Sciatic nerve (tissue), 2 donors: ENCODE data around the gene GATAD2A. TPM values are rescaled to one million over a fixed set of nuclear protein-coding genes. Genes with fewer than 3 reads are reported as not detected.
"Not testable (repeated sequence)": the region's sequence is repeated elsewhere in the genome, so short reads cannot be mapped to it uniquely, and the experiment has no call there.

ENCODE experiments used
- ATAC-seq: fragments of 200-7000 bp; cut with Tn5 transposase; one replicate; pipeline ENCODE4 v1.9.1; 2020; ENCODE audit warnings: mild to moderate bottlenecking, moderate library complexity
- DNase-seq: peaks from one replicate; pipeline ENCODE4 v3.0.0-alpha.2; 2020; ENCODE audit warnings: low spot score
- intact Hi-C: fragments of 100-400 bp; cut with DNase I; formaldehyde crosslinking; loops from one replicate; pipeline ENCODE4 v1.14.2; 2022
- total RNA-seq: library from RNA; stranded (reverse); fragmentation: NEBNext Ultra II Directional; extraction: Animal tissue kit (Norgen Biotek cat#: 25700); gene quantifications from one replicate; pipeline ENCODE4 v1.2.1, GENCODE V29; 2021
- donor health status: DM: no; HTN: no; CAD: no.
- donor health status: DM: no; HTN: no; CAD: no.

The GATAD2A gene
- total RNA-seq, 1 donor from 2014 or later, result 57.7 TPM

DNA sequence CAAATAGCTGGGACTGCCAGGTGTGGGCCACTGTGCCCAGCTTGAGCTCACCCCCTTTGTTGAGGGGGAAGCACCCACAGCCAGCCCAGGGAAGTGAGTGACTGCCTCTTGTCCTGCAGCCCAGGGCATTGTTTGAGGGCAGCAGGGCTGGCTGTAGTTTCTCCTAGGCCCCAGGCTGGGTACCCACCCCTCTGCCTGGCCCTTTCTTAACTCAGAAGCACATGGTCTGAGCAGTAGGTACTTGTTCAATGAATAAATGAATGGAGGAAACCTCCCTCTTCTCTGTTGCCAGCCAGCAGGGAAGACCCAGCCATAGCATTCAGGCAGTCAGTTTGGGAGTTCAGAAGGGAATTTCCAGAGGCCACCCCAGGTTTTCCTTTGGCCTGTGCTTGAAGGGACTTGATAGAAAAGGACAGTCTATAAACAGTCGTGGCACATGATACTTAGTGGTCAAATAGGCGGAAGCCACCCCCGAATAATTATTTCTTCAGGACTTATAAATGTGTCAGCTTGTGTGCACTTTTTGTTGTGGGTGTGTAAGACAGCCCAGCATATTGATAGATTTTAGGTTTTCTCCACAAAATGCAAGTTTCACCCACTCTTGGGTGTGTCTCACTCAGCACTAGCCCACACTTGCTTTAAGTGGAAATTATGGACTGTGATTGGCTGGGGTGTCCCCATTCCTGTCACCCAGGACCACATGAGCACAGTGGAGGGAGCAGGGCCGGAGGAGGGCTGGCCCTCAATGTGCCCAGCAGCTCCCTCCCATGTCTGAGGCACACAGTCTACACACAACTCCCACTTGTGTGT, 33.1 kb downstream of the GATAD2A start:
- intact Hi-C loops, result no loop called here
- no peak for DNase-seq
- ATAC-seq, result no peak

- ATAC-seq (no peak), DNase-seq (no peak)
- intact Hi-C loops, result no loop called here
These were observed 33.7 kb downstream of the GATAD2A start for GRCh38 chr19:19439176-19439482.

- intact Hi-C loops, result no loop called here
- no peak for ATAC-seq
- DNase-seq, result no peak
These were observed 37.8 kb downstream of the GATAD2A start for GRCh38 chr19:19443283-19443682.

- intact Hi-C loops, result no loop called here
These were observed 38.6 kb downstream of the GATAD2A start for GRCh38 chr19:19443902-19444680.

GRCh38 chr19:19444681-19445155, 39.2 kb downstream of the GATAD2A start:
- ATAC-seq (no peak), DNase-seq (no peak)
- intact Hi-C loops, result no loop called here

More at GRCh38 chr19:19443902-19444680, 38.6 kb downstream of the GATAD2A start:
- DNase-seq (no peak), ATAC-seq (no peak)

- DNase-seq (no peak), ATAC-seq (no peak)
- intact Hi-C loops, result no loop called here
These were observed 39.8 kb downstream of the GATAD2A start for GRCh38 chr19:19445288-19445687.

DNA sequence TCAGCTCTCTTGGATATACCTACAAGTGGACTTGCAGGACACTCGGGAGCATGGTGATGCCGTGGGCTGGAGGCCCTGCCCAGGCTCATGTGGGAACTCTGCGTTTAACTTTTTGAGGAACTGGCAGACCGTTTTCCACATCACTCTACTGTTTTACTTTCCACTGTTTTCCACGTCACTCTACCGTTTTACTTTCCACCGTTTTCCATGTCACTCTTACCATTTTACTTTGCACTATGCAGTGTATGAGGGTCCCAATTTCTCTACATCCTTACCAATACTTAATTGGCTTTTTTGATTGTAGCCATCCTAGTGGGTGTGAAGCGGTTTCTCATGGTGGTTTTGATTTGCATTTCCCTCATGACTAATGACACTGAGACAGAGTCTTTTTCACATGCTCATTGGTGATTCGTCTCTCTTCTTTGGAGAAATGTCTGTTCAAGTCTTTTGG, 40.5 kb downstream of the GATAD2A start:
- no peak for ATAC-seq
- DNase-seq, result no peak
- intact Hi-C loops, result no loop called here

GRCh38 chr19:19446655-19447437, 41.4 kb downstream of the GATAD2A start:
- intact Hi-C loops, result no loop called here
- DNase-seq (no peak), ATAC-seq (no peak)

DNA sequence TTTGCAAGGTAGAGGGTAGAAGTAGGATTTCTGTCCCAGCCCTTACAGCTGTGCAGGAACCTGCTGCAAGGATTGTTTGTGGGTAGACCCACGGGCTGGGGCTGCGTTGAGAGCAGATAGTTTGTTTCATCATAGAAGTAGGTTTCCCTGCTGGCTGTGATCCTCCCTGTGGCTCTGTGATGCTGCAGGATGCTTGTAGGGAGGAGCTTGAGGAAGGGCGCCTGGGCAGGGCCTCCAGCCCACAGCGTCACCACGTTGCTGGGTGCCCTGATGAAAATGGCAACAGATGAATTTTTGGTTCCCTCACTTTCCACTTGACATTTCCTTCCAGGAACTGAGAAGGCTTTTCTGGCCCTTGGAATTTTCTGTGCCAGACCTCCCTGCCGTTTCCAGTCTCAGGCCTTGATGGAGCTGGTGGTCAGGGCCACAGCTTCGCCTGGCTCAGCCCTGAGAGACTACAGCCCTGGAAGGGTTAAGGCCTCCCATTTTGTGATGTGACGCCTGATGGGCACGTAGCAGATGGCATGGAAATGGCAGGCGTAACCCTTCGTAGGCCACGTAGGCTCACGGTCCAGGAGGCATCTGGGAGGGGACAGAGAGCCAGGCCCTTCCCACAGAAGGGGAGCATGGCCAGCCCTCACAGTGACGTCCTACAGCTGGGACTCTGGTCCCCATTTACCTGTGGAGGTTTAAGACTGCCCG, 42.2 kb downstream of the GATAD2A start:
- DNase-seq (no peak), ATAC-seq (no peak)
- intact Hi-C loops, result no loop called here

GRCh38 chr19:19448238-19448544, 42.7 kb downstream of the GATAD2A start:
- no peak for DNase-seq
- ATAC-seq, result no peak
- intact Hi-C loops, result no loop called here

- DNase-seq (no peak), ATAC-seq (no peak)
- intact Hi-C loops, result no loop called here
These were observed 46.2 kb downstream of the GATAD2A start for GRCh38 chr19:19451429-19452242.

- DNase-seq (no peak), ATAC-seq (no peak)
- intact Hi-C loops, result no loop called here
These were observed 47.0 kb downstream of the GATAD2A start for GRCh38 chr19:19452243-19453124.

DNA sequence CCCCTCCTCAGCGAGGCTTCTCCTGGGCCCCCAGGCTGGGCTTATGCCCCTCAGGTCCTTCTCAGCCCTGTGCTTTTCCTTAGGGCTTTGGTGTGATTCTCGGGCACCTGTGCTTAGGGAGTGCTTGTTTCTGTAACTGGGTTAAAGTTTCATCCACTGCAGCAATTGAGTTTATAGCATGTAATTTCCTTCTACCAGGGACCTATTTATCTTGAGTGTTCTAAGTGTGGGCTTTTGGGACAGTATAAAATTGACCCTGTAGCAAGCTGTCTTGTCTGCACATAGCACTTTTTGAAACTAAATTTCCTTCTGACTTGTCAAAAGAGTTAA, 47.6 kb downstream of the GATAD2A start:
- ATAC-seq (no peak), DNase-seq (no peak)
- intact Hi-C loops, result no loop called here

DNA sequence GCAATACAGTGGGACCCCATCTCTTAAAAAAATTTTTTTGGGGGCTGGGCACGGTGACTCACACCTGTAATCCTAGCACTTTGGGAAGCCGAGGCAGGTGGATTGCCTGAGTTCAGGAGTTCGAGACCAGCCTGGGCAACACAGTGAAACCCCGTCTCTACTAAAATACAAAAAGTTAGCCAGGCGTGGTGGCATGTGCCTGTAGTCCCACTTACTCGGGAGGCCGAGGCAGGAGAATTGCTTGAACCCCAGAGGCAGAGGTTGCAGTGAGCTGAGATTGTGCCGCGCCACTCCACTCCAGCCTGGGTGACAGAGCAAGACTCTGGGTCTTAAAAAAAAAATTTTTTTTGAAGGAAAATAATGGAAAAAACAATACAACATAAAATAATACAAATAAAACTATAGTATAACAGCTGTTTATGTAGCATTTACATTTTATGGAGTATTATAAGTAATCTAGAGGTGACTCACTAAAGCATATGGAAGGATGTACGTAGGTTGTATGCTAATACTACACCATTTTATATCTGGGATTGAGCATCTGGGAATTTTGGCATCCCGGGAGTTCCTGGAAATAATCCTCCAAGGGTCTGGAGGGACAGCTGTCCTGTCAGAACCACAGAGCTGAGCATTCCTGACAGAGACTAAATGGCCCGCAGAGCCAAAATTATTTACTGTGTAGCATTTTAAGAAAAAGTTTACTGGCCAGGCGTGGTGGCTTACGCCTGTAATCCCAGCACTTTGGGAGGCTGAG, 49.9 kb downstream of the GATAD2A start:
- intact Hi-C loops, ATAC-seq, DNase-seq: not testable (repeated sequence)

GRCh38 chr19:19457671-19458070, 52.2 kb downstream of the GATAD2A start:
- intact Hi-C loops, result no loop called here
- DNase-seq (no peak), ATAC-seq (no peak)

DNA sequence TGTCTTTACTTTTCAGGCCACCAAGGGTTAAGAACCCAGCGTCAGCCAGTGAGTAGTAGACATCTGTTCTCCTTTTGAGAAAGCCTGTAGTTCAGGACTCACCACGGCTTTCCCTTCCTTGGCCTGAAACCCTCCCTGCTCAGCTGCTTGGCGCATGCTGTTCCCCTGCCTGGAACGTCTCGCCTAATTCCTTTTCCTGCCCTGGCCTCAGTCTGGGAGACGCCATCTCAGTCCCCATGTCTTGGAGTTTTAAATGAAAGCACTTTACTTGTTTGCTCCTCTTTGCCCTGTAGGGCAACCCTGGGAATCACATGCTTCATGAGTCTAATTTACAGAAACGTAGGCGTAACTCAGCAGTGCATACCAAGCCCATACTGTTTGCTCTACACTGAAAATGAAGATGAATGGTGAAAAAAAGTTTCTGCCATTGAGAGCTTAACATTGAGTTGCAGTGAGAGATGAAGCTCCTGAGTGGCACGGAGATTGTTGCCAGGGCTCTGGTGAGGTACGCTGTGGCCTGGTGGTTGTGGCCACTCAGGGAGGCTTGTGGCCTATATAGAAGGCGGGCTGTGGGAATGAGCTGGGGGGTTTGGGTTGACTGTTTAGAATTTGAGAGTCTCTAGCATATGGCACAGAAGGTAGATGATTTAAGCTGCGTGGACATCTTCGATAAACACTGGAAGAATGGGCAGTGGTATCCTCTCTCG, 52.8 kb downstream of the GATAD2A start:
- intact Hi-C loops, result no loop called here
- ATAC-seq, result no peak
- DNase-seq, result no peak
